HG02981 (cell line): ENCODE data around the gene TMEM95.
"Not testable (repeated sequence)": the region's sequence is repeated elsewhere in the genome, so short reads cannot be mapped to it uniquely, and the experiment has no call there.

Experiments
- ATAC-seq: cut with Tn5 transposase; IDR thresholded peaks from one replicate; pipeline ENCODE4 v1.9.1; 2021; ENCODE audit warnings: mild to moderate bottlenecking, moderate library complexity; ENCODE audit not compliant: unreplicated experiment

TMEM95 gene

GRCh38 chr17:7346761-7347614 lies 8.0 kb upstream of the TMEM95 start:
- no peak for ATAC-seq

GRCh38 chr17:7347630-7348477 lies 7.1 kb upstream of the TMEM95 start:
- ATAC-seq: no peak

GRCh38 chr17:7348478-7349242 lies 6.3 kb upstream of the TMEM95 start:
- no peak for ATAC-seq

- ATAC-seq: peak; percentile 56
These were observed 3.1 kb upstream of the TMEM95 start, which contains the start of gene KCTD11 for GRCh38 chr17:7351665-7352502. KCTD11 (plus strand) TSS chr17:7352162.

- no peak for ATAC-seq
These were observed 2.5 kb upstream of the TMEM95 start for GRCh38 chr17:7352503-7352889.

- no peak for ATAC-seq
These were observed 1.9 kb upstream of the TMEM95 start for GRCh38 chr17:7352910-7353635.

GRCh38 chr17:7354262-7354843 lies 603 bp upstream of the TMEM95 start:
- ATAC-seq: no peak

GRCh38 chr17:7355573-7355972 lies 617 bp downstream of the TMEM95 start:
- no peak for ATAC-seq

GRCh38 chr17:7356072-7356549 lies 1.2 kb downstream of the TMEM95 start:
- no peak for ATAC-seq

- ATAC-seq: no peak
These were observed 1.8 kb downstream of the TMEM95 start for GRCh38 chr17:7356756-7357155.

- ATAC-seq: no peak
These were observed 2.4 kb downstream of the TMEM95 start for GRCh38 chr17:7357381-7357780.

GRCh38 chr17:7361906-7362305 lies 7.0 kb downstream of the TMEM95 start:
- no peak for ATAC-seq

GRCh38 chr17:7363311-7363710 lies 8.4 kb downstream of the TMEM95 start:
- no peak for ATAC-seq

GRCh38 chr17:7365963-7366362 lies 11.0 kb downstream of the TMEM95 start:
- not testable (repeated sequence) for ATAC-seq

- ATAC-seq: no peak
These were observed 12.1 kb downstream of the TMEM95 start for GRCh38 chr17:7367083-7367482.

GRCh38 chr17:7367918-7368598 lies 13.1 kb downstream of the TMEM95 start:
- no peak for ATAC-seq

- not testable (repeated sequence) for ATAC-seq
These were observed 13.6 kb downstream of the TMEM95 start for GRCh38 chr17:7368599-7368994.

GRCh38 chr17:7369825-7370224 lies 14.9 kb downstream of the TMEM95 start:
- ATAC-seq: no peak
